BLaER1 (cell line): ENCODE data around the gene PSMD11.
A peak's percentile ranks its signal among the peaks of the same experiment; 100 is the strongest.
"Not testable (repeated sequence)": the region's sequence is repeated elsewhere in the genome, so short reads cannot be mapped to it uniquely, and the experiment has no call there.

Experiments
- H3K27ac ChIP-seq: shearing (Covaris generic); formaldehyde crosslinking; 2 replicates; pipeline ENCODE4 v1.8.1; 2022
- H3K27me3 ChIP-seq: shearing (Covaris generic); formaldehyde crosslinking; 2 replicates; pipeline ENCODE4 v1.8.1; 2022
- H3K36me3 ChIP-seq: shearing (Covaris generic); formaldehyde crosslinking; 2 replicates; pipeline ENCODE4 v1.8.1; 2022
- H3K4me1 ChIP-seq: shearing (Covaris generic); formaldehyde crosslinking; 2 replicates; pipeline ENCODE4 v1.8.1; 2022
- H3K4me2 ChIP-seq: shearing (Covaris generic); formaldehyde crosslinking; 2 replicates; pipeline ENCODE4 v1.8.1; 2022
- H3K4me3 ChIP-seq: shearing (Covaris generic); formaldehyde crosslinking; 2 replicates; pipeline ENCODE4 v1.8.1; 2022
- H3K9ac ChIP-seq: shearing (Covaris generic); formaldehyde crosslinking; 2 replicates; pipeline ENCODE4 v1.8.1; 2022
- H3K9me3 ChIP-seq: shearing (Covaris generic); formaldehyde crosslinking; 2 replicates; pipeline ENCODE4 v1.8.1; 2022
- H4K20me1 ChIP-seq: shearing (Covaris generic); formaldehyde crosslinking; 2 replicates; pipeline ENCODE4 v1.8.1; 2022
- Cebpa-rat ChIP-seq: shearing (Covaris generic); IDR thresholded peaks from 2 replicates; pipeline ENCODE4 v1.8.1; 2022

The PSMD11 gene

GRCh38 chr17:32445497-32445896, 1.2 kb downstream of the PSMD11 start:
- no peak for TF ChIP-seq Cebpa-rat
- Histone ChIP-seq H3K4me3 (peak overlapping the region; percentile 100), H3K4me1 (peaks cover 20% of the 10 kb centered on the region), H4K20me1 (peaks cover 50% of the 10 kb centered on the region), H3K9ac (peak overlapping the region; percentile 99), H3K4me2 (peak overlapping the region; percentile 93), H3K27ac (peak overlapping the region; percentile 97; the same call in 1 of the 2 replicates), H3K36me3 (peaks cover 38% of the 10 kb centered on the region), H3K9me3 (no peaks in the 10 kb centered on the region), H3K27me3 (no peaks in the 10 kb centered on the region)

GRCh38 chr17:32445971-32446370, 1.7 kb downstream of the PSMD11 start:
- Histone ChIP-seq H4K20me1 (peaks cover 53% of the 10 kb centered on the region), H3K4me1 (peaks cover 20% of the 10 kb centered on the region), H3K27me3 (no peaks in the 10 kb centered on the region), H3K36me3 (peaks cover 43% of the 10 kb centered on the region), H3K4me2 (peak overlapping the region; percentile 93), H3K9me3 (no peaks in the 10 kb centered on the region), H3K4me3 (peak overlapping the region; percentile 100; the same call in 1 of the 2 replicates), H3K9ac (no peak overlapping the region), H3K27ac (no peak overlapping the region)
- TF ChIP-seq Cebpa-rat, result no peak

DNA sequence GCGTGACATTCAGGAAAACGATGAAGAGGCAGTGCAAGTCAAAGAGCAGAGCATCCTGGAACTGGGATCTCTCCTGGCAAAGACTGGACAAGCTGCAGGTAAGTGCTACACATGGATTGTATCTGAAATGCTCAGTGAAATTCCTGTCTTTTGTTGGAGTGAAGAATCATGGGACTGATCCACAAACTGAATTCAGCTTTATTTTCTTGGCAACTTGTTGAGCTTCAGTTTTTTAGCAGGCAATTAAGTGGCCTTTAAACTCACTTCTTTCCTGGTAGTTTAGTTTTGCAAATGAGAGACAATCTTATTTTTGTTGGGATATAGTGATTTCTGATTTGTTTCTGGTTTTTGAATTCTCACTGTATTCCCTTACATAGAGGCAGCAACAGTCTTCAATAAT, 2.6 kb downstream of the PSMD11 start:
- Histone ChIP-seq H3K9ac (no peak overlapping the region), H3K27me3 (no peaks in the 10 kb centered on the region), H4K20me1 (peaks cover 61% of the 10 kb centered on the region), H3K4me3 (no peak overlapping the region), H3K9me3 (no peaks in the 10 kb centered on the region), H3K36me3 (peaks cover 53% of the 10 kb centered on the region), H3K4me2 (peak overlapping the region; percentile 93; the same call in 1 of the 2 replicates), H3K27ac (no peak overlapping the region), H3K4me1 (peaks cover 20% of the 10 kb centered on the region)
- TF ChIP-seq Cebpa-rat, result no peak

GRCh38 chr17:32449963-32450362, 5.7 kb downstream of the PSMD11 start:
- Histone ChIP-seq H3K4me3 (no peak overlapping the region), H3K36me3 (peaks cover 83% of the 10 kb centered on the region), H3K27me3 (no peaks in the 10 kb centered on the region)

GRCh38 chr17:32450379-32450778, 6.1 kb downstream of the PSMD11 start:
- not testable (repeated sequence) for H3K4me3 ChIP-seq, H3K27ac ChIP-seq, H3K9ac ChIP-seq, H3K9me3 ChIP-seq, H3K4me2 ChIP-seq, H3K27me3 ChIP-seq
- peaks cover 85% of the 10 kb centered on the region for H4K20me1 ChIP-seq
- peaks cover 17% of the 10 kb centered on the region for H3K4me1 ChIP-seq
- peaks cover 87% of the 10 kb centered on the region for H3K36me3 ChIP-seq

More at GRCh38 chr17:32449963-32450362, 5.7 kb downstream of the PSMD11 start:
- Histone ChIP-seq H3K9ac (no peak overlapping the region), H3K9me3 (no peaks in the 10 kb centered on the region), H3K27ac (no peak overlapping the region), H3K4me1 (peaks cover 20% of the 10 kb centered on the region), H3K4me2 (no peak overlapping the region), H4K20me1 (peaks cover 86% of the 10 kb centered on the region)
- no peak for TF ChIP-seq Cebpa-rat

GRCh38 chr17:32451879-32452278, 7.6 kb downstream of the PSMD11 start:
- Histone ChIP-seq H3K4me2 (no peak overlapping the region), H3K36me3 (peaks cover 99% of the 10 kb centered on the region), H3K27me3 (no peaks in the 10 kb centered on the region), H3K4me1 (peaks cover 2% of the 10 kb centered on the region), H3K9me3 (no peaks in the 10 kb centered on the region), H4K20me1 (peaks cover 79% of the 10 kb centered on the region), H3K4me3 (no peak overlapping the region), H3K27ac (no peak overlapping the region), H3K9ac (no peak overlapping the region)
- no peak for TF ChIP-seq Cebpa-rat

DNA sequence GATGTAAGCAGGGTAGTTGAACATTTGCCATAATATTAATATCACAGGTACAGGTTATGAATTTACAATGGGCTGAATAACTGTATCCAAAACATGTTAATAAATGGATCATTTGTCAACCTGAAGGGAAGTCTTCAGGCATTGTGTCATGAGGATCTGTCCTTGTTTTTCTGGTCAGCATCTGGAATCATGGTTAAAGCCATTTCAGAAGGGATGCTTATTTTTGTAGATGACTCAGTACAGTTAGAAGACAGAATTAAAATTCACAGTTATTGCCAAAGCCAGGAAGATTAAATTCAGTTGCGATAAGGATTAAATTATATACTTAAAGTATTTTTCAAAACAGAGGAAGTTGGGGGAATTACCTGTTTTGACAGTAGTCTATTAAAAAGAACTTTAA, 8.0 kb downstream of the PSMD11 start:
- Histone ChIP-seq H4K20me1 (peaks cover 79% of the 10 kb centered on the region), H3K4me2 (no peak overlapping the region), H3K36me3 (peaks cover 99% of the 10 kb centered on the region), H3K9me3 (no peaks in the 10 kb centered on the region), H3K9ac (no peak overlapping the region), H3K27me3 (no peaks in the 10 kb centered on the region), H3K4me3 (no peak overlapping the region), H3K27ac (no peak overlapping the region), H3K4me1 (no peaks in the 10 kb centered on the region)
- TF ChIP-seq Cebpa-rat, result no peak

DNA sequence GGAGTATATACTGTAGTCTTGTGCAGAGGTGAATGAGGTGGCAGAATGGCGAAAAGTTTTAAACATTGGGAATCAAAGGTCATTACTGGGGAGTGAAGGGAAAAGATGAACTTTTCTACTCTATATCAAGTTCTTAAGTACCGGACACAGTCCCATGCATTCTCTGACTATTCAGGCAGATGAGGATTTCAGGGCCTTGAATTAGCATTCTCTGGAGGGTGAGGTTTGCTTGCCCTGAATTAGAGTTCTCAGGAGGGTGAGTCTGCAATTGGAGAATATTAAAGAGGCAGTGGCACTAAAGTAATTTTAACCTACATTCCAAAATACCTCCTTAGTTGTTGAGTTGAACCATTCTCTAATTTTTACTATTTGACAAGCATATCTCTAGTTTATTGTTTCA, 9.1 kb downstream of the PSMD11 start:
- H3K36me3 ChIP-seq, result peaks cover 99% of the 10 kb centered on the region
- no peak for TF ChIP-seq Cebpa-rat
- no peaks in the 10 kb centered on the region for H3K9me3 ChIP-seq
- no peaks in the 10 kb centered on the region for H3K4me1 ChIP-seq
- no peak overlapping the region for H3K9ac ChIP-seq
- no peak overlapping the region for H3K4me2 ChIP-seq
- H3K27me3 ChIP-seq, result no peaks in the 10 kb centered on the region
- no peak overlapping the region for H3K27ac ChIP-seq
- no peak overlapping the region for H3K4me3 ChIP-seq
- H4K20me1 ChIP-seq, result peaks cover 86% of the 10 kb centered on the region

DNA sequence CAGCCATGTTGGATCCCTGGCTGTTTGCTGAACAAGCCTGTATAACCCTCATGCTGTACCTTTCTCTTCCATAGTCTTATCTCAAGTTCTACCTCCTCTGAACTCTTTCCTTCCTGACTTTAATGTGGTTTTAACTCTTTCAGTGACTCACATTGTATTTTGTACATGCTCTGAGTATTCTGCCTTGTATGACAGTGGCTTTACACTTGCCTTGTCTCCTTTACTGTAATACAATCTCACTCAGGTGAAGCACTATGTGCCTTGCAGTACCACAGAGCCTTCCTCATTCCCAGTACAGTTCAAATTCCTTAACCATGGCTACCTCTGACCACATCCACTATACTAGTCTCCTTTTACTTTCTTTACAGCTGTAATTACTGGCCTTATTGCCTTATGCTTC, 14.1 kb downstream of the PSMD11 start:
- H3K4me2 ChIP-seq, result no peak overlapping the region

GRCh38 chr17:32460054-32460453, 15.7 kb downstream of the PSMD11 start:
- peaks cover 98% of the 10 kb centered on the region for H3K36me3 ChIP-seq
- no peaks in the 10 kb centered on the region for H3K27me3 ChIP-seq
- H3K9ac ChIP-seq, result no peak overlapping the region
- H3K9me3 ChIP-seq, result no peaks in the 10 kb centered on the region
- no peak overlapping the region for H3K4me3 ChIP-seq
- no peak overlapping the region for H3K27ac ChIP-seq
- no peak overlapping the region for H3K4me2 ChIP-seq
- peaks cover 79% of the 10 kb centered on the region for H4K20me1 ChIP-seq
- no peak for TF ChIP-seq Cebpa-rat
- no peaks in the 10 kb centered on the region for H3K4me1 ChIP-seq

More for the DNA sequence above, 14.1 kb downstream of the PSMD11 start:
- Histone ChIP-seq H4K20me1 (peaks cover 85% of the 10 kb centered on the region), H3K27ac (no peak overlapping the region), H3K36me3 (peaks cover 99% of the 10 kb centered on the region), H3K4me1 (no peaks in the 10 kb centered on the region), H3K27me3 (no peaks in the 10 kb centered on the region), H3K9me3 (no peaks in the 10 kb centered on the region), H3K9ac (no peak overlapping the region), H3K4me3 (no peak overlapping the region)
- no peak for TF ChIP-seq Cebpa-rat

DNA sequence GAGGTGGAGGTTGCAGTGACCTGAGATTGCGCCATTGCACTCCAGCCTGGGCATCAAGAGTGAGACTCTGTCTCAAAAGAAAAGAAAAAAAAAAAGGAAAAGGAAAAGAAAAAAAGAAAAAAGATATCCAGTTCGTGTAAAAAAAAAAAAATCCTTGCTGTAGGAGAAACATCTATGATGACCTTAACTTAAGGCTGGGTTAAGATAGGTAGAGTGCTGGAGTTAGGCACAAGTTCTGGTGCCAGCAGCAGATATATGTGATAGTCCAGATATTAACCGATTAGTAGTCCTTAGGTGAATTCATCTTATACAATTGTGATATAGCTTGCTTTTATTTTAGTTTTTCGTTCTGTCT, 17.2 kb downstream of the PSMD11 start:
- TF ChIP-seq Cebpa-rat, result no peak
- Histone ChIP-seq H3K9ac (no peak overlapping the region), H3K27me3 (no peaks in the 10 kb centered on the region), H3K36me3 (peaks cover 99% of the 10 kb centered on the region), H3K27ac (no peak overlapping the region), H3K4me2 (no peak overlapping the region), H4K20me1 (peaks cover 80% of the 10 kb centered on the region), H3K4me3 (no peak overlapping the region), H3K4me1 (no peaks in the 10 kb centered on the region), H3K9me3 (no peaks in the 10 kb centered on the region)
